ENCODE measurements around the gene BPIFB1. TPM values are rescaled to one million over a fixed set of nuclear protein-coding genes. Genes with fewer than 3 reads are reported as not detected.

BPIFB1 gene
- total and polyA plus RNA-seq, 2 of the 8 experiments (the other 6 are each of a cell fraction or from before 2014, with no cell fraction given), result not detected

- ChIA-PET POLR2A (ENCODE audit: partially characterized antibody) (no interaction called here), CTCF (ENCODE audit: partially characterized antibody) (interaction anchor here (1.0 to 3.1 kb wide), 2 partner anchors 9 to 11 kb away, joined by 3 to 9 read pairs; no protein-coding TSS in a partner anchor)
- H3K4ac ChIP-seq (replicated peaks; ENCODE audit: insufficient read length, low read depth, low read length), result no peak overlapping the region
- no peak overlapping the region for H3K14ac ChIP-seq (ENCODE audit: insufficient read length)
- H2AK5ac ChIP-seq (ENCODE audit: low read depth, low read length), result no peak overlapping the region
- FAIRE-seq (no peak), DNase-seq (ENCODE audit: low read depth in 1 of 2, low spot score in 2 of 2) (no peak)
- H3K79me2 ChIP-seq (ENCODE audit: control insufficient read depth in 1 of 2, insufficient read depth in 2 of 2, low read length in 2 of 2), result no peaks in the 10 kb centered on the region
- no peak overlapping the region for H4K91ac ChIP-seq (replicated peaks; ENCODE audit: insufficient read length, low read length)
- H3K4me2 ChIP-seq (ENCODE audit: insufficient read depth in 1 of 2, low read depth in 2 of 2, low read length in 2 of 2), result no peak overlapping the region
- H3K56ac ChIP-seq (replicated peaks; ENCODE audit: insufficient read length, low read depth, low read length), result no peak overlapping the region
- H3K9ac ChIP-seq (replicated peaks in 1 of 4; ENCODE audit: extremely low read depth in 1 of 4, low read depth in 3 of 4, low read length in 3 of 4), result no peak overlapping the region
- H4K5ac ChIP-seq (ENCODE audit: insufficient read length, low read depth, low read length), result no peak overlapping the region
- no peak overlapping the region for H2BK15ac ChIP-seq (ENCODE audit: low read length)
- WGBS, 2 experiments (ENCODE audit: extremely low coverage in 1 of 2, insufficient coverage in 1 of 2, insufficient read length in 1 of 2, insufficient replicate concordance in 2 of 2, low coverage in 1 of 2, low lambda C conversion rate in 2 of 2, missing lambda C conversion rate in 1 of 2), result 84% methylated on average over 3 of the region's 4 CpGs; no CpG with 5 or more reads in 1 of the 2 experiments
- no peaks in the 10 kb centered on the region for H3K27me3 ChIP-seq (replicated peaks in 1 of 4; ENCODE audit: control insufficient read depth in 3 of 4, extremely low read depth in 1 of 4, insufficient read depth in 3 of 4, low read length in 3 of 4)
- H2BK5ac ChIP-seq (ENCODE audit: low read depth, low read length), result no peak overlapping the region
- H3K27ac ChIP-seq (ENCODE audit: low read depth, low read length), result no peak overlapping the region
- no peaks in the 10 kb centered on the region for H3K9me3 ChIP-seq (ENCODE audit: insufficient read depth in 2 of 2, low read depth in 1 of 2, low read length in 1 of 2)
- no peaks in the 10 kb centered on the region for H3K79me1 ChIP-seq (ENCODE audit: low read depth, low read length)
- peaks cover 0 to 3% of the 10 kb centered on the region in 2 experiments for H4K20me1 ChIP-seq (replicated peaks in 1 of 2; ENCODE audit: control insufficient read depth in 1 of 2, insufficient read depth in 2 of 2, low read length in 2 of 2)
- H3K23me2 ChIP-seq (ENCODE audit: low read depth, low read length), result peaks cover 5% of the 10 kb centered on the region; the same call in 1 of the 2 replicates
- H2BK120ac ChIP-seq (replicated peaks; ENCODE audit: low read depth, low read length), result no peak overlapping the region
- no peak overlapping the region for H4K8ac ChIP-seq (ENCODE audit: extremely low read depth, insufficient read depth, low read length)
- H3K36me3 ChIP-seq (ENCODE audit: control insufficient read depth in 2 of 4, insufficient read depth in 4 of 4, low read length in 3 of 4), result no peaks in the 10 kb centered on the region
- H3K23ac ChIP-seq (ENCODE audit: insufficient read length), result no peak overlapping the region
- no peak overlapping the region for H2BK20ac ChIP-seq (ENCODE audit: low read length)
- H3K4me3 ChIP-seq (ENCODE audit: extremely low read depth in 1 of 4, insufficient read depth in 2 of 4, low read depth in 3 of 4, low read length in 4 of 4), result no peak overlapping the region
- no peak overlapping the region for H3K18ac ChIP-seq (ENCODE audit: extremely low read depth, low read length)
- H2AFZ ChIP-seq (ENCODE audit: low read length), result no peak overlapping the region
- H2BK12ac ChIP-seq (ENCODE audit: low read depth, low read length), result no peak overlapping the region
- H3K4me1 ChIP-seq (replicated peaks in 1 of 4; ENCODE audit: control insufficient read depth in 3 of 4, insufficient read depth in 4 of 4, low read length in 3 of 4), result no peaks in the 10 kb centered on the region
- TF ChIP-seq TAF1 (IDR thresholded peaks at IDR 0.05; ENCODE audit: low read depth, low read length) (no peak), SRF (IDR thresholded peaks at IDR 0.05; ENCODE audit: low read depth, low read length) (no peak), RAD21 (IDR thresholded peaks at IDR 0.05 in 1 of 2, conservative IDR thresholded peaks at IDR 0.05 in 1 of 2; ENCODE audit: low read depth in 2 of 2, low read length in 2 of 2) (no peak), EP300 (IDR thresholded peaks at IDR 0.05; ENCODE audit: borderline replicate concordance in 1 of 2, low read depth in 2 of 2, low read length in 2 of 2) (no peak), BACH1 (IDR thresholded peaks at IDR 0.05; ENCODE audit: low read length) (no peak), SP1 (IDR thresholded peaks at IDR 0.05; ENCODE audit: low read depth, low read length) (no peak), SAP30 (IDR thresholded peaks at IDR 0.05; ENCODE audit: insufficient read depth, insufficient replicate concordance, low read length) (no peak), SIRT6 (IDR thresholded peaks at IDR 0.05; ENCODE audit: low read length) (no peak), SUZ12 (IDR thresholded peaks at IDR 0.05; ENCODE audit: low read length) (no peak), NANOG (IDR thresholded peaks at IDR 0.05; ENCODE audit: insufficient read depth, low read depth, low read length, poor library complexity, severe bottlenecking) (no peak), JUND (IDR thresholded peaks at IDR 0.05; ENCODE audit: low read length) (no peak)
- TF ChIP-seq, protein P1, sequence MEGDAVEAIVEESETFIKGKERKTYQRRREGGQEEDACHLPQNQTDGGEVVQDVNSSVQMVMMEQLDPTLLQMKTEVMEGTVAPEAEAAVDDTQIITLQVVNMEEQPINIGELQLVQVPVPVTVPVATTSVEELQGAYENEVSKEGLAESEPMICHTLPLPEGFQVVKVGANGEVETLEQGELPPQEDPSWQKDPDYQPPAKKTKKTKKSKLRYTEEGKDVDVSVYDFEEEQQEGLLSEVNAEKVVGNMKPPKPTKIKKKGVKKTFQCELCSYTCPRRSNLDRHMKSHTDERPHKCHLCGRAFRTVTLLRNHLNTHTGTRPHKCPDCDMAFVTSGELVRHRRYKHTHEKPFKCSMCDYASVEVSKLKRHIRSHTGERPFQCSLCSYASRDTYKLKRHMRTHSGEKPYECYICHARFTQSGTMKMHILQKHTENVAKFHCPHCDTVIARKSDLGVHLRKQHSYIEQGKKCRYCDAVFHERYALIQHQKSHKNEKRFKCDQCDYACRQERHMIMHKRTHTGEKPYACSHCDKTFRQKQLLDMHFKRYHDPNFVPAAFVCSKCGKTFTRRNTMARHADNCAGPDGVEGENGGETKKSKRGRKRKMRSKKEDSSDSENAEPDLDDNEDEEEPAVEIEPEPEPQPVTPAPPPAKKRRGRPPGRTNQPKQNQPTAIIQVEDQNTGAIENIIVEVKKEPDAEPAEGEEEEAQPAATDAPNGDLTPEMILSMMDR (IDR thresholded peaks at IDR 0.05; ENCODE audit: control extremely low read depth in 1 of 3, insufficient read depth in 1 of 3, low read depth in 1 of 3, low read length in 3 of 3), result no peak
These were observed 29.0 kb downstream of the BPIFB1 start for GRCh38 chr20:33311996-33312395.

Data from H1 (cell line).